ENCODE results near the gene OLFML1.

- TF ChIP-seq CTCF (IDR thresholded peaks at IDR 0.05; ENCODE audit: low read depth, low read length): no peak
- no peak for TF ChIP-seq EZH2phosphoT487 (IDR thresholded peaks at IDR 0.05; ENCODE audit: low read depth)
These were observed 39.7 kb upstream of the OLFML1 start for GRCh38 chr11:7445564-7445963.

Measured in OCI-LY3 (cell line).